Coronary artery (tissue), 2 donors: ENCODE measurements around the gene PCDHB8.
"Not testable (repeated sequence)": the region's sequence is repeated elsewhere in the genome, so short reads cannot be mapped to it uniquely, and the experiment has no call there.

Experiments used
- DNase-seq: peaks from one replicate; pipeline ENCODE4 v3.0.0-alpha.2; 2017; ENCODE audit warnings: low spot score
- H3K27ac ChIP-seq, 2 donors: fragments of 200-600 bp; sonication (generic); one replicate each; pipeline ENCODE4 v1.5.1; 2016 to 2019
- H3K4me3 ChIP-seq: fragments of 200-600 bp; sonication (generic); 2 replicates; pipeline ENCODE4 v1.5.1; 2016; ENCODE audit warnings: mild to moderate bottlenecking, moderate library complexity
- TF ChIP-seq, protein P1 (sequence below): fragments of 200-600 bp; sonication (generic); IDR thresholded peaks from one replicate; pipeline ENCODE4 v1.5.1; 2019; ENCODE audit warnings: antibody characterized with exemption

Gene PCDHB8

DNA sequence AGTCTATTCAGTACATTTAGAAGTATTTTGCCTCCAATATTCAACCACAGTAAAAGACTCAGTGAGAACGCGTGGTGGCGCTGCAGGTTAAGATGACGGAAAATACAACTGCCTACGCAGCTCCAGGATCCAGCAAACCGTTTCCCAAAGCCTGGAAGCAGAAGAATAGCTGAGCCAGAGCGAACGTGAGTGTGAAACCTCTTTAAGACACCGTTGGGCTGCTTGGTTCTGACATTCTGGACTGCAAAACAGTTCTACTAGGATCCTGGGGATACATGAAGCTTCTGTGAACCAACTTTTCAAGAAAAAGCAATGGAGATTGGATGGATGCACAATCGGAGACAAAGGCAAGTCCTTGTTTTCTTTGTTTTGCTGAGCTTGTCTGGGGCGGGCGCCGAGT lies 4.7 kb downstream of the PCDHB8 start, which contains the start of gene PCDHB16:
TSS of gene PCDHB16 (plus strand) at position 140 of the 400 bp plus-strand sequence. CDS start at position 313, 173 bp downstream.
- DNase-seq: no peak
- H3K27ac ChIP-seq: peak within 1 kb of the TSS; percentile 39 to 46
- peak within 1 kb of the TSS; percentile 61 for H3K4me3 ChIP-seq
- TF ChIP-seq, protein P1, sequence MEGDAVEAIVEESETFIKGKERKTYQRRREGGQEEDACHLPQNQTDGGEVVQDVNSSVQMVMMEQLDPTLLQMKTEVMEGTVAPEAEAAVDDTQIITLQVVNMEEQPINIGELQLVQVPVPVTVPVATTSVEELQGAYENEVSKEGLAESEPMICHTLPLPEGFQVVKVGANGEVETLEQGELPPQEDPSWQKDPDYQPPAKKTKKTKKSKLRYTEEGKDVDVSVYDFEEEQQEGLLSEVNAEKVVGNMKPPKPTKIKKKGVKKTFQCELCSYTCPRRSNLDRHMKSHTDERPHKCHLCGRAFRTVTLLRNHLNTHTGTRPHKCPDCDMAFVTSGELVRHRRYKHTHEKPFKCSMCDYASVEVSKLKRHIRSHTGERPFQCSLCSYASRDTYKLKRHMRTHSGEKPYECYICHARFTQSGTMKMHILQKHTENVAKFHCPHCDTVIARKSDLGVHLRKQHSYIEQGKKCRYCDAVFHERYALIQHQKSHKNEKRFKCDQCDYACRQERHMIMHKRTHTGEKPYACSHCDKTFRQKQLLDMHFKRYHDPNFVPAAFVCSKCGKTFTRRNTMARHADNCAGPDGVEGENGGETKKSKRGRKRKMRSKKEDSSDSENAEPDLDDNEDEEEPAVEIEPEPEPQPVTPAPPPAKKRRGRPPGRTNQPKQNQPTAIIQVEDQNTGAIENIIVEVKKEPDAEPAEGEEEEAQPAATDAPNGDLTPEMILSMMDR: no peak

- not testable (repeated sequence) for DNase-seq, H3K27ac ChIP-seq
- peak overlapping the region; percentile 40 for H3K4me3 ChIP-seq
These were observed 6.7 kb downstream of the PCDHB8 start for GRCh38 chr5:141184117-141184855.

- no peak for DNase-seq
- TF ChIP-seq, protein P1: no peak
- H3K4me3 ChIP-seq: no peak within 1 kb of the TSS
- H3K27ac ChIP-seq: no peak within 1 kb of the TSS
These were observed 9.4 kb downstream of the PCDHB8 start, which contains the start of gene PCDHB9 for GRCh38 chr5:141186897-141187512. TSS of gene PCDHB9 (plus strand) at chr5:141187161. CDS start at chr5:141187319, 158 bp downstream.

- not testable (repeated sequence) for H3K27ac ChIP-seq, DNase-seq
These were observed 11.1 kb downstream of the PCDHB8 start for GRCh38 chr5:141188682-141189081.

DNA sequence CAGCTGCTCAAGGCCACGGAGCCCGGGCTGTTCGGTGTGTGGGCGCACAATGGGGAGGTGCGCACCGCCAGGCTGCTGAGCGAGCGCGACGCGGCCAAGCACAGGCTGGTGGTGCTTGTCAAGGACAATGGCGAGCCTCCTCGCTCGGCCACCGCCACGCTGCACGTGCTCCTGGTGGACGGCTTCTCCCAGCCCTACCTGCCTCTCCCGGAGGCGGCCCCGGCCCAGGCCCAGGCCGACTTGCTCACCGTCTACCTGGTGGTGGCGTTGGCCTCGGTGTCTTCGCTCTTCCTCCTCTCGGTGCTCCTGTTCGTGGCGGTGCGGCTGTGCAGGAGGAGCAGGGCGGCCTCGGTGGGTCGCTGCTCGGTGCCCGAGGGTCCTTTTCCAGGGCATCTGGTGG lies 11.5 kb downstream of the PCDHB8 start:
- not testable (repeated sequence) for H3K27ac ChIP-seq, H3K4me3 ChIP-seq, DNase-seq

More at GRCh38 chr5:141188682-141189081, 11.1 kb downstream of the PCDHB8 start:
- peak overlapping the region; percentile 28 for H3K4me3 ChIP-seq

DNA sequence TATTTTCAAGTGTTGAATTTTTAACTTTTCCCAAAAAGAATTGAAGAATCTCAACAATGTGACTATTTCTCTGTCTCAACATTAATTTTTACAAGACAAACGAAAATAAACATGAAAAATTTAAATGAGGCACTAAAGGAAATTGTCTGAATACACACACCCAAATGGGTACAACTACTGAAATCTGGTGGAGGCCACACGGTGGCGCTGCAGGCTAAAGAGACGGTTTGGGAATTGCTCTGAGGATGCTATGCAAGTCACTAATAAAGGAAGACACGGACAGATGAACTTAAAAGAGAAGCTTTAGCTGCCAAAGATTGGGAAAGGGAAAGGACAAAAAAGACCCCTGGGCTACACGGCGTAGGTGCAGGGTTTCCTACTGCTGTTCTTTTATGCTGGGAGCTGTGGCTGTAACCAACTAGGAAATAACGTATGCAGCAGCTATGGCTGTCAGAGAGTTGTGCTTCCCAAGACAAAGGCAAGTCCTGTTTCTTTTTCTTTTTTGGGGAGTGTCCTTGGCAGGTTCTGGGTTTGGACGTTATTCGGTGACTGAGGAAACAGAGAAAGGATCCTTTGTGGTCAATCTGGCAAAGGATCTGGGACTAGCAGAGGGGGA lies 14.6 kb downstream of the PCDHB8 start, which contains the start of gene PCDHB10:
TSS of gene PCDHB10 (plus strand) at position 244 of the 616 bp plus-strand sequence. CDS start at position 444, 200 bp downstream.
- peak within 1 kb of the TSS; percentile 38 for H3K4me3 ChIP-seq
- TF ChIP-seq, protein P1: no peak
- DNase-seq: no peak
- H3K27ac ChIP-seq: no peak within 1 kb of the TSS

DNA sequence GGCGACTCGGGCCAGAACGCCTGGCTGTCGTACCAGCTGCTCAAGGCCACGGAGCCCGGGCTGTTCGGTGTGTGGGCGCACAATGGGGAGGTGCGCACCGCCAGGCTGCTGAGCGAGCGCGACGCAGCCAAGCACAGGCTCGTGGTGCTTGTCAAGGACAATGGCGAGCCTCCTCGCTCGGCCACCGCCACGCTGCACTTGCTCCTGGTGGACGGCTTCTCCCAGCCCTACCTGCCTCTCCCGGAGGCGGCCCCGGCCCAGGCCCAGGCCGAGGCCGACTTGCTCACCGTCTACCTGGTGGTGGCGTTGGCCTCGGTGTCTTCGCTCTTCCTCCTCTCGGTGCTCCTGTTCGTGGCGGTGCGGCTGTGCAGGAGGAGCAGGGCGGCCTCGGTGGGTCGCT lies 16.7 kb downstream of the PCDHB8 start:
- not testable (repeated sequence) for H3K27ac ChIP-seq, DNase-seq, H3K4me3 ChIP-seq

DNA sequence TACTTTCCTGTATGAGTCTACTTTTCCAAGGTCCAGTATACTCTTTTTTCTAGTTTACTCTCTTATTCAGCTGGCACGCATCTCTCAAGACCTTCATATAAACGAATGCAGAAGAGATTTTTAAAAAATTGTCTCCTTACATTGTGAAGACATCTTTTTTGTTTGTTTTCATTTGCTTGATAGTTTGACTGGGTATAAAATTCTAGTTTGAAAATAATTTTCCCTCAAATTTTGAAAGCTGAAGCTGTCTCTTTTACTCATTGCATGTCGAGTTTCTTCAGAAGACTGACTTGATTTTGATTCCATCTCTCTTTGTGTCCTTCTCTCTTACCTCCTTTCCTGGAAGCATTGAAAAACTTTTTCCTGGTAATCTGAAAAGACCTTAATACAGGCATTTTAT lies 18.8 kb downstream of the PCDHB8 start:
- Histone ChIP-seq H3K27ac (no peak overlapping the region), H3K4me3 (no peak overlapping the region)
- TF ChIP-seq, protein P1: no peak
- no peak for DNase-seq
